ENCODE data around the gene STAB2.
"Not testable (repeated sequence)": the region's sequence is repeated elsewhere in the genome, so short reads cannot be mapped to it uniquely, and the experiment has no call there.

STAB2 gene

DNA sequence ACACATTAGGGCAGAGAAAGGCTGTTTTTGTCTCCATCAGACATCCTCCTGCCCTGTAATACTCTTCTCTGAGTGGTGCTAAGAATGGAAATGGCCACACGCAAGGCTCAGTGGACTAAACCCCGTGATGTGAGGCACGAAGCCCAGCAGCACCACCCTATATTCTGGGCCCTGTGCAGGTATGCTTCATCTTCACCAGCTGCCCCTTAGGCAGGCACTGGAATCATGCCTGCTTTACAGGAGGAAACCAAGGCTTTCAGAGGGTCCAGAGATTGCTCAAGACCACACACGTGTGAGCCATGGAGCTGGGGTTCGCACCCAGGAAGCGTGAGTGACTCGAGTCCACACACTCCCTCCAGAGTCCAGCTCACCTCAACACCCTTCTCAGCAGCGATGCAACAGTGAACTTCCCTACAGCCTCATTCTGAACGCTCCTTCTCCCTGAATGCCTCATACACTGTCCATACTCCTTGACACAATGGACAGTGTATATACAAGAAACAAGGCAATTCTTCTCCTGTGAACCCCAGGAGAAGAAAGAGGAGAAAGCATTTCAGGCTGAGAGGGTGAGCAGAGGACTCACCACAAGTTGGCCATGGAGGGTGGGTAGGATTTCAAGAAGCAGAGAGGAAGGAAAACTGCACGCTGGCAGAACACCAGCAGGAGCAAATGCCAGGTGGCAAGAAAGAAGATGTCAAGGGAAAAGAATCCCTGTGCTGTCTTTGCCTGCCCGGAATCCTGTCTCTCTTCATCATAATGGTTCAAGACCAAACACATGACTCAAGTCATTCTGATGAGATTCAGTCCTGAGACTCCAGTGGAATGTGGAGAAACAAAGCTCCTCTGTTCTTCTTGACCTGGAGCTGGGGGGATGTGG, 214.9 kb downstream of the STAB2 start:
- H3K4me1 ChIP-seq (ENCODE audit: control insufficient read depth, insufficient read depth, low read length) = peaks cover 46% of the 10 kb centered on the region
- peaks cover 3% of the 10 kb centered on the region for H3K36me3 ChIP-seq (ENCODE audit: control insufficient read depth, insufficient read depth, low read length)
- peak overlapping the region; percentile 52 for H3K27ac ChIP-seq (ENCODE audit: low read depth, low read length)
- no peaks in the 10 kb centered on the region for H3K27me3 ChIP-seq (ENCODE audit: control insufficient read depth, insufficient read depth, low read length)
- H3K4me3 ChIP-seq (ENCODE audit: low read length) = no peak overlapping the region
- H3K9ac ChIP-seq (ENCODE audit: low read length) = no peak overlapping the region

DNA sequence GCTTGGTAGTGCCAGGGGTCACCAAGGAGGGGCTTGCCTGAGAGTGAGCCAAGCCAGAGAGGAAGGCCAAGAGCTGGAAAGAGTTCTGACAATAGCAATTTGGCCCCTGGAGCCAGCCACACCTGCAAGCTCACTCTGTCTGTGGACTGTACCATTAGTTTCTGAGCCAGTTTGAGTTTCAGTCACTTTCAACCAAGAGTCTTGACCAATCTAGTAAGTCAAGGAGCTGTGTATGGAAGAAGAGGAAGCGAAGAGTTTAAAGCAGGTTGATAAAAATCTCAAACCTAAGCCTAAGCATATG, 215.5 kb downstream of the STAB2 start:
- H3K27ac ChIP-seq (ENCODE audit: low read depth, low read length) = peak overlapping the region; percentile 52
- no peaks in the 10 kb centered on the region for H3K27me3 ChIP-seq (ENCODE audit: control insufficient read depth, insufficient read depth, low read length)
- peaks cover 51% of the 10 kb centered on the region for H3K4me1 ChIP-seq (ENCODE audit: control insufficient read depth, insufficient read depth, low read length)
- H3K4me3 ChIP-seq (ENCODE audit: low read length) = no peak overlapping the region
- no peak overlapping the region for H3K9ac ChIP-seq (ENCODE audit: low read length)
- H3K36me3 ChIP-seq (ENCODE audit: control insufficient read depth, insufficient read depth, low read length) = peaks cover 3% of the 10 kb centered on the region

DNA sequence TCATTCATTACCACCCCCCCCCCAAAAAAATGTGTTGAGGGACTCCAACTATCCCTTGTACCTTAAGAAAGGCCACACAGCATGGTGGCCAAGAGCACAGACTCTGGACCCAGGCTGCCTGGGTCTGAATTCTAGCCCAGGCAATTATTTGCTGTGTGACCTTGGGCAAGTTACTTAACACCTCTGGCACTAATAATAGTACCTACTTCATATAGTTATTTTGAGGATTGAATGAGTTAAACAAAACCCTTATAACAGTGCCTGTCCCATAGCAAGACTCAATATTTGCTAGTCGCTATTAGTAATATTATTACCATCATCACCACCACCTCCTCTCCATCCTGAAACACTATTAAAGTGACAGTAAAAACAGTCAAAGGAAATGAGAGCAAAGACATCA, 216.8 kb downstream of the STAB2 start:
- no peak overlapping the region for H3K9ac ChIP-seq (ENCODE audit: low read length)
- peaks cover 58% of the 10 kb centered on the region for H3K4me1 ChIP-seq (ENCODE audit: control insufficient read depth, insufficient read depth, low read length)
- H3K36me3 ChIP-seq (ENCODE audit: control insufficient read depth, insufficient read depth, low read length) = no peaks in the 10 kb centered on the region
- no peaks in the 10 kb centered on the region for H3K27me3 ChIP-seq (ENCODE audit: control insufficient read depth, insufficient read depth, low read length)
- no peak overlapping the region for H3K4me3 ChIP-seq (ENCODE audit: low read length)
- no peak overlapping the region for H3K27ac ChIP-seq (ENCODE audit: low read depth, low read length)

DNA sequence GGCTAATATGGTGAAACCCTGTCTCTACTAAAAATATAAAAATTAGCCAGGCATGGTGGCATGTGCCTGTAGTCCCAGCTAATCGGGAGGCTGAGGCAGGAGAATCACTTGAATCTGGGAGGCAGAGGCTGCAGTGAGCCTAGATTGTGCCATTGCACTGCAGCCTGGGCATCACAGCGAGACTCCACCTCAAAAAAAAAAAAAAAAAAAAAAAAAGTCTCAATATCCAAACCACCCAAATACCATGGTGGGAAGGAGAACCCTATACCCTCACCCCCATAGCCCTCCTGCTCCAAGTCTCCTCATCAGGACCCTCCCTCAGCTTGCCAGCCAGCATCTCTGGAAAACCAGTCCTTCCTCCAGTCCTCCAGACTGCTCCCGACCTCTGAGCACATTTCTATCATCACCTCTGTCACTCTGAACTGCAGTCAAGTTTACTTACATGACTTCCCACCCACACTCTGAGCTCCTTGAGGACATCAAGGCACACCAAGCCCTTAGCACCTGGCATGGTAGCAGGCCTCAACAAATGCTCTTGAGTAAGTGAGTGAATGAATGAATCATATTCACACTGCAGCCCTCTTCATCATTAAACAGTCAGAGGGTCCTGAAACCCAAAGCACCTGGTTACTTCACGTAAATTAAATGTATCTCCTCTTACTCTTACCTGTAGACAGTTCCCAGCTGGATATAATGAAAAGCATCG, 218.7 kb downstream of the STAB2 start:
- H3K27ac ChIP-seq (ENCODE audit: low read depth, low read length) = no peak overlapping the region
- no peaks in the 10 kb centered on the region for H3K36me3 ChIP-seq (ENCODE audit: control insufficient read depth, insufficient read depth, low read length)
- H3K4me1 ChIP-seq (ENCODE audit: control insufficient read depth, insufficient read depth, low read length) = peaks cover 47% of the 10 kb centered on the region
- no peak overlapping the region for H3K4me3 ChIP-seq (ENCODE audit: low read length)
- H3K9ac ChIP-seq (ENCODE audit: low read length) = no peak overlapping the region
- no peaks in the 10 kb centered on the region for H3K27me3 ChIP-seq (ENCODE audit: control insufficient read depth, insufficient read depth, low read length)

DNA sequence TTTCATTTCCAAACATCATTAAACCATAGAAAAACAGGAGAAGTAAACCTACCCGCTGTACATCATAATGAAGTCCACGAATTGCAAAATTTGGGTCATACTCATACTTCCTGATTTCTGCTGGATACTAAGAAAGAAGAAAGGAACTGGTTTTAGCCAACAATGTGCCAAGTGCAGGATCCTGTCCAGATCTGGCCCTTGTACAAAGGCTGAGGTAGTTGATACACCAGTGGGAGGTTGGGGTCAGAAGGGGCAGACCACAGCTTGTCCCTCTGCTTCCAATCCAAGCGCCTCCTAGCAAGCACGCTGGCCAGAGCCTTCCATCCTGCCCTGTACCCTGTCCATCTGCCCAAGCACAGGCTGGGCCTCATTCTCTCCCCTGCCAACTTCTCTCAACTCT, 219.7 kb downstream of the STAB2 start:
- Histone ChIP-seq H3K4me1 (ENCODE audit: control insufficient read depth, insufficient read depth, low read length) (peaks cover 42% of the 10 kb centered on the region), H3K9ac (ENCODE audit: low read length) (no peak overlapping the region)

DNA sequence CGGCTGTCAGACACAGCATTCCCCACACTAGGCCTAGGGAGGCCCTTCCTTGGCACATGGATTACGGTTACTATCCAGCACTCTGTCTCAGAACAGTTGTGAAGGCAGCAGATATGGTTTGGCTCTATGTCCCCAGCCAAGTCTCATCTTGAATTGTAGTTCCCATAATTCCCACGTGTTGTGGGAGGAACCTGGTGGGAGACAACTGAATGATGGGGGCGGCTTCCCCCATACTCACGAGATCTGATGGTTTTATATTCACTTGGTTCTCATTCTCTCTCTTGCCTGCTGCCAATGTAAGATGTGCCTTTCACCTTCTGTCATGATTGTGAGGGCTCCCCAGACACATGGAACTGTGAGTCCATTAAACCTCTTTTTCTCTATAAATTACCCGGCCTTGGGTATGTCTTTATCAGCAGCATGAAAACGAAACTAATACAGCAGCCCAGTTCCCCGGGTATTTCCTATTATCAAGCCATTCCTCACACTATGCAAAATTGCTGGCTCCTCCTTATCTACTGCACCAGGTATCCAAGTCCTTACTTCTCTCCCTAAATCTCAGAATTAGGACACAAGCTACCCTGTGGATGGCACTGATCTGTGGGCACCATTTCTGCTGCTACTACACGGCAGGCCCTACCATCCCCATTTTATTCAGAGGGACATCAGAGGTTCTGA, 220.6 kb downstream of the STAB2 start:
- Histone ChIP-seq H3K27ac (ENCODE audit: low read depth, low read length) (no peak overlapping the region), H3K36me3 (ENCODE audit: control insufficient read depth, insufficient read depth, low read length) (peaks cover under 1% of the 10 kb centered on the region), H3K4me1 (ENCODE audit: control insufficient read depth, insufficient read depth, low read length) (peaks cover 33% of the 10 kb centered on the region), H3K4me3 (ENCODE audit: low read length) (no peak overlapping the region), H3K27me3 (ENCODE audit: control insufficient read depth, insufficient read depth, low read length) (no peaks in the 10 kb centered on the region), H3K9ac (ENCODE audit: low read length) (no peak overlapping the region)

More for the DNA sequence above, 219.7 kb downstream of the STAB2 start:
- no peak overlapping the region for H3K27ac ChIP-seq (ENCODE audit: low read depth, low read length)
- no peaks in the 10 kb centered on the region for H3K27me3 ChIP-seq (ENCODE audit: control insufficient read depth, insufficient read depth, low read length)
- H3K4me3 ChIP-seq (ENCODE audit: low read length) = no peak overlapping the region
- no peaks in the 10 kb centered on the region for H3K36me3 ChIP-seq (ENCODE audit: control insufficient read depth, insufficient read depth, low read length)

DNA sequence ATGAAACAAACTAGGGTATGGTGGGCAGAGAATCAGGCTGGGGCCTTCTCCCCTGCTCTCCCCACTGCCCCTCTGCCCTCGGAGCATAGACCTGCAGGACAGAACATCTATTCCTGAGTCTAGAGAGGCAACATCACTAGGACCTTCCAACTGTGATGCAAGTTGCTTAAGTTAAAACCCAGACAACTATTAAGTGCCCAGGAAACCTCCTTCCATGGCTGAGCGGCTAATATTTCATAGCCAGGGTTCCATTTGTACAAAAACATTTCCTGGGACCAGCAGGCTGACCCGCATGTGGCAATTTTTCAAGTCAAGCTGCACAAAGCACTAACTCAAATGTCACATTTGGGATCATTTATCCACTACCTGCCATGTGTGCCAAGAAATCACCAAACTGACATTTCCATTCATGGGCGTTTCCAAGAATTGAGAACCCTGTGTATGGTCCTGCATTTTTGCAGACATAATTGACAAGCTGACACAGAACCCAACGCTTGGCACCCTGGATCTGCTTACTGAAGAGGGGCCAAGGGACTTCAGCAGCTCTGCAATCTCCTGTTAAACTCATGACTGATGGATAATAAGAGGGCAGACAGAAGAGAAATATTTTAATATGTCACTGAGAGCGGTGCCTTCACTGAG, 221.3 kb downstream of the STAB2 start:
- no peak overlapping the region for H3K9ac ChIP-seq (ENCODE audit: low read length)
- H3K4me1 ChIP-seq (ENCODE audit: control insufficient read depth, insufficient read depth, low read length) = peaks cover 31% of the 10 kb centered on the region
- peaks cover 6% of the 10 kb centered on the region for H3K36me3 ChIP-seq (ENCODE audit: control insufficient read depth, insufficient read depth, low read length)
- no peaks in the 10 kb centered on the region for H3K27me3 ChIP-seq (ENCODE audit: control insufficient read depth, insufficient read depth, low read length)
- no peak overlapping the region for H3K27ac ChIP-seq (ENCODE audit: low read depth, low read length)
- no peak overlapping the region for H3K4me3 ChIP-seq (ENCODE audit: low read length)

DNA sequence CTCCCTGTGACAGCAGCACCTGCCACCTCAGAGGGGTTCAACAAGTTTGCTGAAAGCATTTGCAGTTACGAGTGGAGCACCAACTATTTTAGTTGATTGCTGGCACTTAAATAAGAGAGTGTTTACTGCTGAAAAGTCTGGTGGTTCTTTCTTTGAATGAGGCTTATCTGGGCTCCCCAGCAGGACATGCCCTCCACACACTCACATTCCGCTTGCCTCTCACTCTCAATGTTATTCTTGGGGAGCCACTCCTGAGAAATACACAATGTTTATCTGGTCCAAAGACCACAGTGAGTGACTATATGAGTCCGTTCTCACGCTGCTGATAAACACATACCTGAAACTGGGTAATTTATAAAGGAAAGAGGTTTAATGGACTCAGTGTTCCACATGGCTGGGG, 222.1 kb downstream of the STAB2 start:
- Histone ChIP-seq H3K36me3 (ENCODE audit: control insufficient read depth, insufficient read depth, low read length) (peaks cover 6% of the 10 kb centered on the region), H3K27me3 (ENCODE audit: control insufficient read depth, insufficient read depth, low read length) (no peaks in the 10 kb centered on the region), H3K9ac (ENCODE audit: low read length) (no peak overlapping the region), H3K4me3 (ENCODE audit: low read length) (no peak overlapping the region), H3K4me1 (ENCODE audit: control insufficient read depth, insufficient read depth, low read length) (peaks cover 35% of the 10 kb centered on the region), H3K27ac (ENCODE audit: low read depth, low read length) (peak overlapping the region; percentile 27)

DNA sequence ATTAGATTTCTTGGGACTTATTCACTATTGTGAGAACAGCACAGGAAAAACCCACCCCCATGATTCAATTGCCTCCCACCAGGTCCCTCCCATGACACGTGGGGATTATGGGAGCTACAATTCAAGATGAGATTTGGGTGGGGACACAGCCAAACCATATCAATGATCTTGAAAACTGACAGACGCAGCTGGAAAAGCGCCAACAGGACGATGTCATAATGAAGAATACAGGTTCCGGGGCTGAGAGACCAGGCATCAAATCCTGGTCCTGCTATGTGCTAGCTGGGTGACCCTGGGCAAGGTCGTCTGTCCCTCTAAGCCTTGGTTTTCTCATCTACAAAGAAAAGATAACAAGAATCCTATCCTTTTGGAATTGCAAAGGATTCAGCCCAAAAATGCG, 222.6 kb downstream of the STAB2 start:
- H3K9ac ChIP-seq (ENCODE audit: low read length); H3K27me3 ChIP-seq (ENCODE audit: control insufficient read depth, insufficient read depth, low read length); H3K4me3 ChIP-seq (ENCODE audit: low read length); H3K36me3 ChIP-seq (ENCODE audit: control insufficient read depth, insufficient read depth, low read length): not testable (repeated sequence)
- Histone ChIP-seq H3K27ac (ENCODE audit: low read depth, low read length) (peak overlapping the region; percentile 27), H3K4me1 (ENCODE audit: control insufficient read depth, insufficient read depth, low read length) (peaks cover 35% of the 10 kb centered on the region)

DNA sequence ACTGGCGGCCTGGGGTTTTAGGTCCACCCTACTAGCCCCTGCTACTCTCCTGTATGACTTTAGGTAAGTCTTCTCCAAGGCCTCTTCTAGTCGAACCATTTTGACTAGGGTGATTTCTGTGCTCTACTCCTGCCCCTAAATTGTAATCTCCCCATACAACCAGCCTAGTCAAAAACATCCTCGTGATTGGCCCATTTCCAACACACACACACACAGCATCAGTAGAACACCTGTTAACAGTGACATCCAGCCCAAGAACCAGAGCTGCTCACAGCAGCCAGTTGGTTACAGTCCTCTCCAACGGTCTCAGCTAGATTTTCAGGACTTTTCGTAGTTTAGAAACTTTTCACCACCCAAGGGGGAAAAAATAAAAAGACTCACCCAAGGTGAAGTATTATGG, 223.0 kb downstream of the STAB2 start:
- peaks cover 33% of the 10 kb centered on the region for H3K4me1 ChIP-seq (ENCODE audit: control insufficient read depth, insufficient read depth, low read length)
- H3K27ac ChIP-seq (ENCODE audit: low read depth, low read length) = no peak overlapping the region
- H3K36me3 ChIP-seq (ENCODE audit: control insufficient read depth, insufficient read depth, low read length) = peaks cover 6% of the 10 kb centered on the region
- H3K4me3 ChIP-seq (ENCODE audit: low read length) = no peak overlapping the region
- H3K27me3 ChIP-seq (ENCODE audit: control insufficient read depth, insufficient read depth, low read length) = no peaks in the 10 kb centered on the region
- H3K9ac ChIP-seq (ENCODE audit: low read length) = no peak overlapping the region

DNA sequence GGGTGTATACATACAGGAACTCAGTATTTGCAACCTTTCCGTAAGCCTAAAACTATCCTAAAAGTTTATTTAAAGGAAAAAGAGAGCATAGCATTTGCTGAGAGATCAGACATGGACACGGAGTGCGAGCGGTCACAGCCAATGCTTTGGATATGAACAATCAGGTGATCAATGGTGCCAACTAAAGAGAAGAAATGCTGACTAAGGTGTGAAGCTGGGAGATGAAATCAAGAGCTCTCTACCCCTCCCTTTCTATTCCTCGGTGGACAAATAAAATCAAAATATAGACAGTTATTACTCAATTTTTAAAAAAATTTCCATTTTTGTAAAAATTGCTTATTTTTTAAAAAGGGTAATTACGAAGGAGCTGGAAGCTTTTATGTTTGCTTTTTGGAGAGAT, 224.7 kb downstream of the STAB2 start:
- H3K36me3 ChIP-seq (ENCODE audit: control insufficient read depth, insufficient read depth, low read length) = peaks cover 6% of the 10 kb centered on the region
- H3K4me1 ChIP-seq (ENCODE audit: control insufficient read depth, insufficient read depth, low read length) = peaks cover 21% of the 10 kb centered on the region
- H3K27me3 ChIP-seq (ENCODE audit: control insufficient read depth, insufficient read depth, low read length) = no peaks in the 10 kb centered on the region
- H3K27ac ChIP-seq (ENCODE audit: low read depth, low read length) = no peak overlapping the region
- H3K9ac ChIP-seq (ENCODE audit: low read length) = no peak overlapping the region
- no peak overlapping the region for H3K4me3 ChIP-seq (ENCODE audit: low read length)

DNA sequence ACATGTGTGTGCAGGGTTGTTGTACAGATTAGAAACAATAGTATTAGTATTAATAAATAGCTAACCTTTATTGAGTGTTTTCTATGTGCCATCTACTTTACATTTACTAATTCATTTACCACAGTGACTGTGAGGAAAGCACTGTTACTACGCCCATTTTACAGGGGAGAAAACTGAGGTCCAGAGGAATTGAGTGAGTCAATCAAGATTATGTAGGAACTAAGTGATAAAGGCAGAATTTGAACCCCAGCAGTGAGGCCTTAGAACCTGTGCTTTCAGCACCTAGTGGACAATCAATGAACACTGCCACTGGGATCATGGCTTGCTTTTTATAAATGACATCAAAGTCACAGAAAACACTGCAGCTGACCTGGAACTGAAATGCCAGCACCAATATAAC, 225.7 kb downstream of the STAB2 start:
- peaks cover 15% of the 10 kb centered on the region for H3K4me1 ChIP-seq (ENCODE audit: control insufficient read depth, insufficient read depth, low read length)
- H3K9ac ChIP-seq (ENCODE audit: low read length) = no peak overlapping the region

More for the DNA sequence above, 225.7 kb downstream of the STAB2 start:
- Histone ChIP-seq H3K36me3 (ENCODE audit: control insufficient read depth, insufficient read depth, low read length) (peaks cover 6% of the 10 kb centered on the region), H3K27me3 (ENCODE audit: control insufficient read depth, insufficient read depth, low read length) (no peaks in the 10 kb centered on the region), H3K4me3 (ENCODE audit: low read length) (no peak overlapping the region), H3K27ac (ENCODE audit: low read depth, low read length) (no peak overlapping the region)

Data from rectal smooth muscle tissue (tissue), 1 donor.